ENCODE measurements around the gene GTF2E1. TPM values are rescaled to one million over a fixed set of nuclear protein-coding genes. Genes with fewer than 3 reads are reported as not detected.

The GTF2E1 gene
- total and polyA plus RNA-seq, 2 of the 4 experiments (the other 2 are of a cell fraction) = 8.2 to 18.5 TPM

GRCh38 chr3:120765830-120766493 lies 23.4 kb downstream of the GTF2E1 start:
- BruUV-seq (replicated peaks) = no TSS peak
- CTCF ChIA-PET = interaction anchor here (0.9 kb wide), 1 partner anchor 23 kb away, joined by 4 read pairs; the partner anchor contains the start of gene GTF2E1

More at GRCh38 chr3:120765830-120766493, 23.4 kb downstream of the GTF2E1 start:
- Histone ChIP-seq H3K27me3 (ENCODE audit: control insufficient read depth, insufficient read depth, low read length) (no peaks in the 10 kb centered on the region), H3K4me2 (ENCODE audit: low read depth, low read length) (peak overlapping the region; percentile 62; the same call in 1 of the 2 replicates), H2BK20ac (ENCODE audit: low read depth, low read length) (no peak overlapping the region), H2AK9ac (replicated peaks; ENCODE audit: low read depth, low read length, poor library complexity) (no peak overlapping the region), H3K4me1 (ENCODE audit: control insufficient read depth, insufficient read depth, low read length) (peaks cover 9% of the 10 kb centered on the region), H3K9ac (ENCODE audit: low read depth, low read length) (no peak overlapping the region), H4K8ac (ENCODE audit: low read depth in 2 of 2, low read length in 2 of 2) (no peak overlapping the region), H2AK5ac (ENCODE audit: low read depth, low read length) (no peak overlapping the region), H3K56ac (ENCODE audit: extremely low read depth, insufficient read depth, low read length) (no peak overlapping the region), H4K91ac (ENCODE audit: insufficient read depth, low read depth, low read length) (no peak overlapping the region), H4K5ac (ENCODE audit: low read depth, low read length) (no peak overlapping the region), H3K36me3 (ENCODE audit: control insufficient read depth, insufficient read depth, low read length) (peaks cover 4% of the 10 kb centered on the region; the same call in 1 of the 2 replicates), H3K4me3 (ENCODE audit: insufficient read depth, low read depth, low read length) (no peak overlapping the region), H2BK15ac (ENCODE audit: low read depth, low read length) (no peak overlapping the region), H2BK120ac (ENCODE audit: low read depth, low read length) (peak overlapping the region; percentile 56; the same call in 1 of the 2 replicates), H3K79me1 (ENCODE audit: low read depth in 1 of 2, low read length in 2 of 2) (peaks cover 27 to 46% of the 10 kb centered on the region in 2 experiments), H3K14ac (replicated peaks; ENCODE audit: low read depth, low read length) (no peak overlapping the region), H3K9me1 (ENCODE audit: insufficient read depth, low read length) (peaks cover 5% of the 10 kb centered on the region; the same call in 1 of the 2 replicates), H4K20me1 (ENCODE audit: insufficient read depth, low read length) (no peaks in the 10 kb centered on the region), H3K9me3 (ENCODE audit: control insufficient read depth, insufficient read depth, low read length) (no peaks in the 10 kb centered on the region), H3K4ac (ENCODE audit: low read depth, low read length) (no peak overlapping the region), H2BK5ac (ENCODE audit: low read depth, low read length, poor library complexity, severe bottlenecking) (peak overlapping the region; percentile 40), H3K27ac (ENCODE audit: insufficient read depth, low read length) (no peak overlapping the region), H2AFZ (replicated peaks; ENCODE audit: low read length, poor library complexity) (no peak overlapping the region), H3K18ac (ENCODE audit: low read depth, low read length) (no peak overlapping the region), H3K23ac (ENCODE audit: low read depth, low read length) (no peak overlapping the region)
- DNase-seq (no peak), ATAC-seq (ENCODE audit: low read depth) (no peak)
- intact Hi-C loops (cut with micrococcal nuclease) = no loop called here
- no peak for TF ChIP-seq NFE2L2 (IDR thresholded peaks at IDR 0.05; ENCODE audit: low read depth, low read length)
- TF ChIP-seq RAD21 (IDR thresholded peaks at IDR 0.05; ENCODE audit: low read length) = no peak
- TF ChIP-seq, protein P1, sequence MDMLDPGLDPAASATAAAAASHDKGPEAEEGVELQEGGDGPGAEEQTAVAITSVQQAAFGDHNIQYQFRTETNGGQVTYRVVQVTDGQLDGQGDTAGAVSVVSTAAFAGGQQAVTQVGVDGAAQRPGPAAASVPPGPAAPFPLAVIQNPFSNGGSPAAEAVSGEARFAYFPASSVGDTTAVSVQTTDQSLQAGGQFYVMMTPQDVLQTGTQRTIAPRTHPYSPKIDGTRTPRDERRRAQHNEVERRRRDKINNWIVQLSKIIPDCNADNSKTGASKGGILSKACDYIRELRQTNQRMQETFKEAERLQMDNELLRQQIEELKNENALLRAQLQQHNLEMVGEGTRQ (IDR thresholded peaks at IDR 0.05; ENCODE audit: low read depth, low read length) = no peak
- TF ChIP-seq CEBPB (IDR thresholded peaks at IDR 0.05; ENCODE audit: low read depth, low read length) = no peak
- TF ChIP-seq BHLHE40 (IDR thresholded peaks at IDR 0.05; ENCODE audit: low read depth, low read length) = no peak
- no peak for TF ChIP-seq FOS (IDR thresholded peaks at IDR 0.05; ENCODE audit: low read depth, low read length)
- no peak for TF ChIP-seq MXI1 (IDR thresholded peaks at IDR 0.05; ENCODE audit: borderline replicate concordance, low read depth, low read length)
- no peak for TF ChIP-seq RFX5 (IDR thresholded peaks at IDR 0.05; ENCODE audit: low read depth, low read length)
- TF ChIP-seq, protein P2, sequence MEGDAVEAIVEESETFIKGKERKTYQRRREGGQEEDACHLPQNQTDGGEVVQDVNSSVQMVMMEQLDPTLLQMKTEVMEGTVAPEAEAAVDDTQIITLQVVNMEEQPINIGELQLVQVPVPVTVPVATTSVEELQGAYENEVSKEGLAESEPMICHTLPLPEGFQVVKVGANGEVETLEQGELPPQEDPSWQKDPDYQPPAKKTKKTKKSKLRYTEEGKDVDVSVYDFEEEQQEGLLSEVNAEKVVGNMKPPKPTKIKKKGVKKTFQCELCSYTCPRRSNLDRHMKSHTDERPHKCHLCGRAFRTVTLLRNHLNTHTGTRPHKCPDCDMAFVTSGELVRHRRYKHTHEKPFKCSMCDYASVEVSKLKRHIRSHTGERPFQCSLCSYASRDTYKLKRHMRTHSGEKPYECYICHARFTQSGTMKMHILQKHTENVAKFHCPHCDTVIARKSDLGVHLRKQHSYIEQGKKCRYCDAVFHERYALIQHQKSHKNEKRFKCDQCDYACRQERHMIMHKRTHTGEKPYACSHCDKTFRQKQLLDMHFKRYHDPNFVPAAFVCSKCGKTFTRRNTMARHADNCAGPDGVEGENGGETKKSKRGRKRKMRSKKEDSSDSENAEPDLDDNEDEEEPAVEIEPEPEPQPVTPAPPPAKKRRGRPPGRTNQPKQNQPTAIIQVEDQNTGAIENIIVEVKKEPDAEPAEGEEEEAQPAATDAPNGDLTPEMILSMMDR (conservative IDR thresholded peaks at IDR 0.05; ENCODE audit: low read depth, low read length) = no peak
- no peak for TF ChIP-seq ELK1 (IDR thresholded peaks at IDR 0.05; ENCODE audit: borderline replicate concordance, low read depth, low read length)
- no peak for TF ChIP-seq RCOR1 (IDR thresholded peaks at IDR 0.05; ENCODE audit: insufficient replicate concordance, low read length)
- TF ChIP-seq SMC3 (IDR thresholded peaks at IDR 0.05; ENCODE audit: low read depth, low read length) = no peak
- dilution Hi-C loops (cut with HindIII; ENCODE audit: low sequenced_read_pairs, unreplicated experiment) = no loop called here
- in situ Hi-C loops (cut with MboI; ENCODE audit: low sequenced_read_pairs) = no loop called here
- POLR2A ChIA-PET (ENCODE audit: unreplicated experiment) = no interaction called here

All from IMR-90 (cell line).